Hypothalamus (tissue), 51 donors: ENCODE results near the gene PBX3.

ENCODE experiments used
- DNase-seq, 51 donors: peaks; one replicate each; lab custom pipeline; 2025; lab: John Stamatoyannopoulos, UW

The PBX3 gene

GRCh38 chr9:126016579-126017290 lies 269.6 kb downstream of the PBX3 start:
- DNase-seq, result no peak
